HUES6 (cell line): ENCODE results near the gene MRPS5.

Experiments
- H3K27ac ChIP-seq: 2 replicates; pipeline ENCODE4 v1.7.0; 2013; ENCODE audit warnings: low read depth, mild to moderate bottlenecking, low read length, inconsistent platforms
- H3K27me3 ChIP-seq: 2 replicates; pipeline ENCODE4 v1.6.1; 2013; ENCODE audit warnings: low read length; ENCODE audit not compliant: control insufficient read depth, insufficient read depth
- H3K36me3 ChIP-seq: 2 replicates; pipeline ENCODE4 v1.6.1; 2013; ENCODE audit warnings: low read length; ENCODE audit not compliant: control insufficient read depth, insufficient read depth
- H3K4me1 ChIP-seq: 2 replicates; pipeline ENCODE4 v1.6.1; 2013; ENCODE audit warnings: low read length; ENCODE audit not compliant: control insufficient read depth, insufficient read depth
- H3K4me3 ChIP-seq: 2 replicates; pipeline ENCODE4 v1.5.1; 2013; ENCODE audit warnings: low read depth, low read length
- H3K9ac ChIP-seq: one replicate; pipeline ENCODE4 v1.6.1; 2013; ENCODE audit warnings: mild to moderate bottlenecking, low read length
- H3K9me3 ChIP-seq: 2 replicates; pipeline ENCODE4 v1.6.1; 2013; ENCODE audit warnings: low read depth, low read length; ENCODE audit not compliant: control insufficient read depth, insufficient read depth

MRPS5 gene

DNA sequence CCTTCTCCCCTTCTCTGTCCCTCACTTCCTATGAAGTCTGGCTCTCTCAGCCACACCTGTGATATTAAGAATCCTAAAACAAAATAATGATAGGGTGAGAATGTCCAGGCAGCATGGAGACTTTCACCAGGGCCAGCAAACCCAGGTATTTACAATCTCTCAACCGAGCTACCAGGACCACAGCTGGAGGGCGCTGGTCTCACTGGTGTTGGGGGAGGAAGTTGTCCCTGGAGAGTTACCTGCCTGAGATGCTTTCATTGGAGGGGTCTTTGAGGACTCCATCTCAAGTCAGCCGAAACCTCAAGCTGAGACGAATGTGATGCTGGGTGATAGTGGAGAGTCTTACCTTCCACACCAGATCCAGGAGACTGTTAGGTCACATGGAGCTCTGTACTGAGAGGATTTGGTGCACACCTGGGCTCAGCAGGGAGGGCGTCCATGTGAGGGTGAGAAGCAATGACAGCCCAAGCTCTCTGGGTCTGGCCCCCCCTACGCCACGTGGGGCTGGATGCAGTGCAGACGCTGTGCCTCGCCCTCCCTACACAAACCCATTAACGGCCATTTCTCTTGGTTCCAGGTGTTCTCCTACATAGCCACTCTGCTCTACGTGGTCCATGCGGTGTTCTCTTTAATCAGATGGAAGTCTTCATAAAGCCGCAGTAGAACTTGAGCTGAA is 68.7 kb downstream of the MRPS5 start:
- H3K27ac ChIP-seq = no peak overlapping the region
- no peaks in the 10 kb centered on the region for H3K9me3 ChIP-seq
- H3K4me1 ChIP-seq = no peaks in the 10 kb centered on the region
- H3K27me3 ChIP-seq = 0 out of 2 replicates have a peak, but pooled peaks cover 5% of the 10 kb centered on the region
- no peaks in the 10 kb centered on the region for H3K36me3 ChIP-seq
- H3K4me3 ChIP-seq = no peak overlapping the region
- H3K9ac ChIP-seq = no peak overlapping the region

DNA sequence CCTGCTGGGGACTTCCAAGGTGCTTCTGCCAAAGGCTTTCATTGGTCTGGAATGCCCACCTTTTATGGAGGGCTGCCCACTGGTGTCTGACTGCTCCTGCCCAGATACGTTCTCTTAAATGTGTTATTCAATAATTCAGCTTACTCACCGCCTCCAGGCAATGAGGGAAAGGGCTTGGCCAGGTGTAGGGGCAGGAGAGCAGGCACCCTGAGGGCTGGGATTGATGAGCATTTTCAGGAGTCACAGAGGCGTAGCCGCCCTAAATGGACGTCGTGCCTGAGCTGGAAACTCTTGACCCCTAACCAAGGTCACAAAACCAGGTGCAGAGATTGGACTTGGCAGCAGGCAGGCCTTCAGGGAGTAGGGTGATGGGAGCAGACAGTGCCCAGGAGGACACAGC is 69.3 kb downstream of the MRPS5 start:
- Histone ChIP-seq H3K27me3 (0 out of 2 replicates have a peak, but pooled peaks cover 5% of the 10 kb centered on the region), H3K9me3 (no peaks in the 10 kb centered on the region), H3K36me3 (no peaks in the 10 kb centered on the region), H3K27ac (no peak overlapping the region), H3K4me3 (no peak overlapping the region), H3K9ac (no peak overlapping the region), H3K4me1 (no peaks in the 10 kb centered on the region)

GRCh38 chr2:95051626-95052025 is 70.0 kb downstream of the MRPS5 start:
- Histone ChIP-seq H3K4me3 (no peak overlapping the region), H3K9me3 (no peaks in the 10 kb centered on the region), H3K36me3 (no peaks in the 10 kb centered on the region), H3K4me1 (no peaks in the 10 kb centered on the region), H3K27ac (no peak overlapping the region), H3K27me3 (peaks cover 5% of the 10 kb centered on the region; the same call in 1 of the 2 replicates), H3K9ac (no peak overlapping the region)

DNA sequence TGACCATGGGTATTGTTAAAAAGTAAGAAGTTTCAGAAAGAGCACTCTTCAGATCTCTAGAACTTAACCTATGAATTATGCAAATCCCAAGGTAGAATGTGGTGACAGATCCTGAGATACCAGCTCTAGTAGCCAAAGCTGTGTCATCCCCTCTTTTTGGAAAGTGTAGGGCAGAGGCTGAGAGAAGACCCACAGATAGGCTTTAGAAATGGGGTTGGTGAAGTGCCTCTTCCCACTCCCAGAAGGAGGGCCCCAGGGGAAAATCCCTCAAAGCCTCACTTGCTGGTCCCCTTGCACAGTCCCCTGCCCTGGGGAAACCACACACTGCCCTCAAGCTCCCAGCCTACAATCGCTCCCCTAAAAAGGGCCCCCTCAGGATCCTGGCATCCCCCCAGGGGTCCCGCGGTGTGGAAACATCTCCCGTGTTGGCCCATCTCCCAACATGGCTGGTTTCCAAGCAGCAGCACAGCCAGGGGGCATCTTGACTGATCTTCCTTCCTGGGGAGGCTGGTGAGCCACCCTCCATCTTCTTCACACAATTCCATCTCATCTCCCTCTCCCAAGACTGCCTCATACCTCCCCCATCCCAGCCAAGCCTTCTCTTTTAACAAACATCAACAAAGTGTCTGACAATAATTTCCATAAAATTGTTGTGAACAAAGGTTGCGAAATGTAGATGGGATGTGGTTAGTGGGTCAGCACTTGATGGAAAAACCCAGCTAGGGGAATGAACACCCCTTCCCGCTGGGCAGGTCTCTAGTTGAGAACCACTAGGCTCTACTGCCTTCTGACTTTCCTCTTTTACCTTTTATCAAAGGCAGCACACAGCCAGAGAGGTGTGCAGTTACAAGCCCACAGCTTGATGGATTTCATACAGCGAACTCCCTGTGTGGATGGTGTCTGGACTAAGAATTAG is 71.0 kb downstream of the MRPS5 start:
- peaks cover 5% of the 10 kb centered on the region; the same call in 1 of the 2 replicates for H3K27me3 ChIP-seq

GRCh38 chr2:95049961-95050360 is 71.6 kb downstream of the MRPS5 start:
- Histone ChIP-seq H3K4me1 (no peaks in the 10 kb centered on the region), H3K9ac (no peak overlapping the region), H3K27ac (no peak overlapping the region), H3K36me3 (no peaks in the 10 kb centered on the region), H3K9me3 (no peaks in the 10 kb centered on the region), H3K4me3 (no peak overlapping the region), H3K27me3 (peaks cover 5% of the 10 kb centered on the region; the same call in 1 of the 2 replicates)

More for the DNA sequence above, 71.0 kb downstream of the MRPS5 start:
- no peak overlapping the region for H3K27ac ChIP-seq
- no peak overlapping the region for H3K9ac ChIP-seq
- H3K36me3 ChIP-seq = no peaks in the 10 kb centered on the region
- no peaks in the 10 kb centered on the region for H3K9me3 ChIP-seq
- no peaks in the 10 kb centered on the region for H3K4me1 ChIP-seq
- H3K4me3 ChIP-seq = no peak overlapping the region

GRCh38 chr2:95049683-95049955 is 72.0 kb downstream of the MRPS5 start:
- Histone ChIP-seq H3K4me1 (no peaks in the 10 kb centered on the region), H3K27me3 (peaks cover 5% of the 10 kb centered on the region; the same call in 1 of the 2 replicates), H3K4me3 (no peak overlapping the region), H3K9me3 (no peaks in the 10 kb centered on the region), H3K27ac (no peak overlapping the region), H3K36me3 (no peaks in the 10 kb centered on the region), H3K9ac (no peak overlapping the region)

DNA sequence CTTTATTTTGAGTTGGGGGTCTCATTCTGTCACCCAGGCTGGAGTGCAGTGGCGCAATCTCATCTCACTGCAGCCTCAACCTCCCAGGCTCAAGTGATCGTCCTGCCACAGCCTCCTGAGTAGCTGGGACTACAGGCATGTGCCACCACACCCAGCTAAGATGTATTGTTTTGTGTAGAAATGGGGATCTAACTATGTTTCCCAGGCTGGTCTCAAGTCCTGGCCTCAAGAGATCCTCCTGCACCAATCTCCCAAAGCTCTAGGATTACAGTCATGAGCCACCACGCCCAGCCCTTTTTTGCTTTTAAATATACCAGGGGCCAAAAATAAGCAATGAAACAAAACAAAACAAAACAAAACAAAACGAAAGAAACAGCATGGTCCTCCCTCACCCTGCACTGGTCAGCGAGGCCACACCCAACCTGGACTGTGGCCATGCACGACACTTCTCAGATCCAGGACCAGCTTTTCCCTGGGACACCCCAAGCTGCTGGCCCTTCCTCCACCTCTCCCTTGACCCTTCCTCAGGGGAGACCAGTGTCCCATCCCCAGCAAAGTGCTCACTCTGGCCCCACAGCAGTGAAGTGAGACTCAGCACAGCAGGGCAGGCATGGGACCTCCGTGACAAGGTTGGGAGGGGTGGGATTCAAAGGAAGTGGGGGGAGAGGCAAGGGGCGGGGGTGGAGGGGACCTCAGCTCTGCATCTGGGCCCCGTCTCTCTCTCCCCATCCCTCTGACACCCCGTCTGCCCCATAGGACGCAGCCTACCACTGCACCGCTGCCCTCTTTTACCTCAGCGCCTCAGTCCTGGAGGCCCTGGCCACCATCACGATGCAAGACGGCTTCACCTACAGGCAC is 72.6 kb downstream of the MRPS5 start:
- H3K4me1 ChIP-seq = no peaks in the 10 kb centered on the region
- H3K36me3 ChIP-seq = no peaks in the 10 kb centered on the region
- H3K27ac ChIP-seq = no peak overlapping the region
- H3K27me3 ChIP-seq = peaks cover 5% of the 10 kb centered on the region; the same call in 1 of the 2 replicates
- no peak overlapping the region for H3K4me3 ChIP-seq
- H3K9ac ChIP-seq = no peak overlapping the region
- H3K9me3 ChIP-seq = no peaks in the 10 kb centered on the region

GRCh38 chr2:95047629-95048510 is 73.7 kb downstream of the MRPS5 start:
- H3K9me3 ChIP-seq = no peaks in the 10 kb centered on the region

GRCh38 chr2:95046371-95047112 is 75.1 kb downstream of the MRPS5 start:
- H3K4me1 ChIP-seq = peaks cover 12% of the 10 kb centered on the region
- H3K9ac ChIP-seq = no peak overlapping the region
- no peaks in the 10 kb centered on the region; the same call in 1 of the 2 replicates for H3K27me3 ChIP-seq
- no peak overlapping the region for H3K27ac ChIP-seq
- no peaks in the 10 kb centered on the region for H3K36me3 ChIP-seq
- H3K4me3 ChIP-seq = no peak overlapping the region
- H3K9me3 ChIP-seq = no peaks in the 10 kb centered on the region

More at GRCh38 chr2:95047629-95048510, 73.7 kb downstream of the MRPS5 start:
- Histone ChIP-seq H3K27me3 (peaks cover 1% of the 10 kb centered on the region; the same call in 1 of the 2 replicates), H3K4me3 (no peak overlapping the region), H3K36me3 (no peaks in the 10 kb centered on the region), H3K27ac (no peak overlapping the region), H3K4me1 (peaks cover 9% of the 10 kb centered on the region), H3K9ac (no peak overlapping the region)
